ENCODE measurements around the gene ZFP62.

ZFP62 gene

GRCh38 chr5:180889381-180889780, 28.3 kb upstream of the ZFP62 start:
- TF ChIP-seq USF1 (IDR thresholded peaks at IDR 0.05) (no peak), CREB1 (IDR thresholded peaks at IDR 0.05; ENCODE audit: low read depth) (no peak), NFIC (IDR thresholded peaks at IDR 0.05) (no peak), TEAD4 (IDR thresholded peaks at IDR 0.05) (no peak), TCF12 (IDR thresholded peaks at IDR 0.05; ENCODE audit: low read depth) (no peak), EP300 (IDR thresholded peaks at IDR 0.05; ENCODE audit: borderline replicate concordance) (no peak), YY1 (IDR thresholded peaks at IDR 0.05; ENCODE audit: low read depth) (no peak), RAD21 (IDR thresholded peaks at IDR 0.05; ENCODE audit: low read depth) (no peak), MAX (IDR thresholded peaks at IDR 0.05) (no peak), ZBTB7A (IDR thresholded peaks at IDR 0.05; ENCODE audit: low read depth) (no peak), CEBPB (IDR thresholded peaks at IDR 0.05) (no peak), TAF1 (IDR thresholded peaks at IDR 0.05; ENCODE audit: low read depth) (no peak), EGR1 (IDR thresholded peaks at IDR 0.05) (no peak), FOXM1 (IDR thresholded peaks at IDR 0.05; ENCODE audit: borderline replicate concordance, low read depth) (no peak), REST (IDR thresholded peaks at IDR 0.05; ENCODE audit: low read depth) (no peak)

GRCh38 chr5:180885845-180886529, 24.9 kb upstream of the ZFP62 start:
- 0 out of 2 replicates have a peak, but pooled peaks have one; percentile 16 for TF ChIP-seq MAX (IDR thresholded peaks at IDR 0.05)
- TF ChIP-seq YY1 (IDR thresholded peaks at IDR 0.05; ENCODE audit: low read depth) = 0 out of 2 replicates have a peak, but pooled peaks have one; percentile 59

- no peak for TF ChIP-seq NFIC (IDR thresholded peaks at IDR 0.05)
- TF ChIP-seq REST (IDR thresholded peaks at IDR 0.05; ENCODE audit: low read depth) = no peak
- no peak for TF ChIP-seq RAD21 (IDR thresholded peaks at IDR 0.05; ENCODE audit: low read depth)
- no peak for TF ChIP-seq TEAD4 (IDR thresholded peaks at IDR 0.05)
- TF ChIP-seq TCF12 (IDR thresholded peaks at IDR 0.05; ENCODE audit: low read depth) = no peak
- no peak for TF ChIP-seq MAX (IDR thresholded peaks at IDR 0.05)
- no peak for TF ChIP-seq CEBPB (IDR thresholded peaks at IDR 0.05)
- no peak for TF ChIP-seq EGR1 (IDR thresholded peaks at IDR 0.05)
- TF ChIP-seq ZBTB7A (IDR thresholded peaks at IDR 0.05; ENCODE audit: low read depth) = no peak
Observed at GRCh38 chr5:180875860-180876426, 14.9 kb upstream of the ZFP62 start.

DNA sequence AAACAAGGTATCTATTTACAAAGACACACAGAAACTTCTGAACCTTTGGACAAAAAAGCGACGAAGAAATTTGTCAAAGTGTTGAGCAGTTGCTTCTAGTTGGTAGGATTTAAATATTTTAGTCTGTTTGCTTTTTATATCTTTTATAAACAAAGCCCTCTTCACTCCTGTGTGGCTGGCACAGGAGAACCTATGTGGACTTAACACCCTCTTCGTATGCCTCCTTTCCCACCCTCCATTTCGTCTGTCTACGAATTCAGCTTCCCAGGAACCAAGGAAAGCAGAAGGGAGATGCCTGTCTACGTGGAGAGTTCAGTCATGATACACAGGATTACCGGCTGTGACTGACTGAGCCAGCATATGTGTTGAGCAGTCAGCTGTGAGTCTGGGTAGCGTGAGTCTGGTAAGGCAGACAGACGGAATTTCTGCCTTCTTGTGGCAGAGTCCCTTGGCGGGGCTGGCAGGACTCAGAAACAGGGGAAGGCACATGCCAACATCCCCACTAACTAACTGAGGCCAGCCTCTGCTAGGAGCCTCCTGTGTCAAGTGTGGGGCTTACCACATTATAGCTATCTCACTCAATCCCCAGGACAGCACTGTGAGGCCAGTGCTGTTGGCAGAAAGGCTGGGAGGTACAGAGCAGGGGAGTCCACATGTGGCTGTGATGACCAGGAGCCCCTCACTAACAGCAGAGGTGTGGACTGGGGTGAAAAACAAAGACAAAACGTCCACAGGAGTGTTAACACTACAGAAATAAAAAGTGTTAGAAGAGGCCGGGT, 13.9 kb upstream of the ZFP62 start:
- TF ChIP-seq RAD21 (IDR thresholded peaks at IDR 0.05; ENCODE audit: low read depth) (no peak), EGR1 (IDR thresholded peaks at IDR 0.05) (no peak), USF1 (IDR thresholded peaks at IDR 0.05) (no peak), FOXM1 (IDR thresholded peaks at IDR 0.05; ENCODE audit: borderline replicate concordance, low read depth) (no peak)

DNA sequence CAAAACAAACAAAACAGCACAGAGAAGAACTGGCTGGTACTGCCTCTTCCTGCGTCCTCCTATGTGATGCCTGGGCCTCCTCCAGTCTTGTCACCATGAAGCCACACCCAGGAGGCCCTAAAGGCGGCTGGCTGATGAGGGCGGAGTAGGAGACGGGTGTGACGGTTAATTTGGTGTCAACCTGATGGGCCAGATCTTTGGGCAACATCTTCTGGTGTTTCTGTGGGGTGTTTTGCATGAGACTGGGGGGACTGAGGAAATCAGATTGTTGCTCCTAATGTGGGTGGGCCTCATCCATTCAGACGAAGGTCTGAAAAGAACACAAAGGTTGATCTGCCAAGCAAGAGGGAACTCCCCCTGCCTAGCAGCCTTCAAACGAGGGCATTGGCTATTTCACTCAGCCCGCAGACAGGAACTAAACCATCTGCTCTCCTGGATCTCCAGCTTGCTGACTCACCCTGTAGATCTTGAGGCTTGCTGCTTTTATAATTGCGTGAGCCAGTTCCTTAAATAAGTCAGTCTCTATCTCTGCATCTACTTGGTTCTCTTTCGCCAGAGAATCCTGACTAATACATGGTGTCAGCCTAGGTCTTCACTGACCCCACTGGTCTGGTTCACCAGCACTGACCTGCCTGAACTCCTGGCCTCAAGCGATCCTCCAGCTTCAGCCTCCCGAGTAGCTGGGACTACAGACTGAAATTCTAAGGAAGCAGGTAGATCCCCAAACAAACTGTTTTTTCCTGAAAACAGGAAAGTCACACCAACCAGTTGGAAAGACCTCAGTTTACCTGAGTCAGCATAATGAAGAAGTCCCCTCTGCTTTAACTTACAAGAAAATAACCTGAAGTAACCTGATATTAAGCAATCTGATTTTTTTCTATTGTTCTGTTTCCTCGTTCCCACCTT, 12.8 kb upstream of the ZFP62 start:
- TF ChIP-seq CREB1 (IDR thresholded peaks at IDR 0.05; ENCODE audit: low read depth) (no peak), MAX (IDR thresholded peaks at IDR 0.05) (no peak), TEAD4 (IDR thresholded peaks at IDR 0.05) (no peak), RAD21 (IDR thresholded peaks at IDR 0.05; ENCODE audit: low read depth) (no peak), USF1 (IDR thresholded peaks at IDR 0.05) (no peak), EP300 (IDR thresholded peaks at IDR 0.05; ENCODE audit: borderline replicate concordance) (no peak)
